Heart left ventricle (tissue), 13 donors: ENCODE data around the gene MGST3.

Experiments used
- CTCF ChIP-seq, 12 donors: fragments of 200-600 bp; sonication (generic) in 4 of 12; IDR thresholded peaks; one replicate each; pipeline versions ENCODE4 v1.5.0 to v1.8.0; 2018 to 2022; ENCODE audit warnings: antibody characterized with exemption in 12 of 12, mild to moderate bottlenecking in 5 of 12
- POLR2A ChIP-seq, 2 donors: fragments of 450-650 bp; IDR thresholded peaks; one replicate each; pipeline ENCODE4 v1.6.1; 2017; ENCODE audit warnings: antibody characterized with exemption in 2 of 2, mild to moderate bottlenecking in 2 of 2, moderate library complexity in 2 of 2
- donor health status: ischemic (EF 13 %, LVEDD 7.1; RV severe dilation, severe dysfunction).
- donor health status: DM: no; HTN: yes; CAD: no.
- donor health status: DM: no; HTN: no; CAD: no.
- donor health status: ischemic (EF 25% LVEDD 6.9; RV normal size, moderate dysfunction).
- donor health status: ischemic (EF 25% LVEDD 5.7; RV mildly dilated, moderate dysfunction).
- donor health status: ischemic (EF 35%, LVEDD 5.7; RV mildly dilated, moderate dysfunction).
- donor health status: nonischemic (EF 11% LVEDD 7.7; RV severe dilation, severe dysfunction).
- donor health status: DM: yes; HTN: yes; CAD: no.
- donor health status: PGD.
- donor health status: ischemic (EF 29% LVEDD 5.4; RV normal size, mild dysfunction).
- donor health status: nonischemic (EF 23%, LVEDD 6.1; RV moderate dilation, normal function).

- TF ChIP-seq CTCF (IDR thresholded peaks at IDR 0.05) (peak in 1 of 12 donors; percentile 11), POLR2A (IDR thresholded peaks at IDR 0.05) (no peak)
These were observed 66.5 kb downstream of the MGST3 start for GRCh38 chr1:165697491-165697880.
